HL-60 (cell line): Measurements from ENCODE around the gene MTCL1.

ENCODE experiments used
- DNase-seq, 2 experiments: peaks; one replicate each; pipeline ENCODE4 v3.0.0-alpha.2; 2010 to 2020; ENCODE audit warnings: low read depth in 1 of 2, low spot score in 1 of 2
- H3K27ac ChIP-seq: fragments of 250-450 bp; sonication (Bioruptor Pico); replicated peaks from 2 replicates; pipeline ENCODE4 v1.5.1; 2020; ENCODE audit warnings: mild to moderate bottlenecking, moderate library complexity
- H3K27me3 ChIP-seq: fragments of 250-450 bp; sonication (Bioruptor Pico); 2 replicates; pipeline ENCODE4 v1.5.1; 2021; ENCODE audit warnings: mild to moderate bottlenecking, moderate library complexity; ENCODE audit not compliant: insufficient read depth, poor library complexity, severe bottlenecking
- H3K4me3 ChIP-seq: replicated peaks from 2 replicates; pipeline ENCODE4 v1.5.1; 2011; ENCODE audit warnings: mild to moderate bottlenecking, control low read depth, low read length; ENCODE audit not compliant: insufficient read depth
- GABPA ChIP-seq: IDR thresholded peaks from 2 replicates; pipeline ENCODE4 v1.6.1; 2012; ENCODE audit warnings: low read depth
- POLR2AphosphoS5 ChIP-seq: IDR thresholded peaks from 2 replicates; pipeline ENCODE4 v1.6.1; 2012; ENCODE audit warnings: low read depth
- SPI1 ChIP-seq: IDR thresholded peaks from 2 replicates; pipeline ENCODE4 v1.6.1; 2012; ENCODE audit warnings: low read depth, mild to moderate bottlenecking, borderline replicate concordance
- TF ChIP-seq, protein P1 (sequence below): IDR thresholded peaks from 2 replicates; pipeline ENCODE4 v1.6.1; 2012; ENCODE audit warnings: low read depth; ENCODE audit not compliant: insufficient replicate concordance
- TF ChIP-seq, protein P2 (sequence below): IDR thresholded peaks from one replicate; pipeline ENCODE4 v1.5.1; 2011; ENCODE audit warnings: low read length, control low read depth, inconsistent platforms; ENCODE audit not compliant: insufficient read depth

MTCL1 gene

DNA sequence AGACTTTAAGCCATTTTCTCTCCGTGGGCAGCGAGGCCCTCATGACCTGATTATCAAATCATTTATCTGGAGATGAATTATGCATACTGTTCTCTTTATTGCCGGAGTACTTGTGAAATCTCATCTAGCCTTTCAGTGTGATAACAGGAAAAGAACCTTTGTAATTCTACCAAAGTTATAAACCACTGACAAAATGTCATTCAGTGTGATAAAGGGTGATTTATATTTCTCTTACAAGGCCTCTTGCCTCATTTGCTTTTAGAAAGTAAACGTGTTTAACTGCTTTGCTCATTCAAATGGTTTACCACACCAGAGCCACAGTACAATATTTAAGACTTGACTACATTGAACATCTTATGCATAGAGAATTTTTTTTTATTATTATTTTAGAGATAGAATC is 13.8 kb downstream of the MTCL1 start:
- Histone ChIP-seq H3K4me3 (no peak overlapping the region), H3K27me3 (peaks cover 16% of the 10 kb centered on the region), H3K27ac (no peak overlapping the region)
- no peak for DNase-seq
- TF ChIP-seq, protein P1, sequence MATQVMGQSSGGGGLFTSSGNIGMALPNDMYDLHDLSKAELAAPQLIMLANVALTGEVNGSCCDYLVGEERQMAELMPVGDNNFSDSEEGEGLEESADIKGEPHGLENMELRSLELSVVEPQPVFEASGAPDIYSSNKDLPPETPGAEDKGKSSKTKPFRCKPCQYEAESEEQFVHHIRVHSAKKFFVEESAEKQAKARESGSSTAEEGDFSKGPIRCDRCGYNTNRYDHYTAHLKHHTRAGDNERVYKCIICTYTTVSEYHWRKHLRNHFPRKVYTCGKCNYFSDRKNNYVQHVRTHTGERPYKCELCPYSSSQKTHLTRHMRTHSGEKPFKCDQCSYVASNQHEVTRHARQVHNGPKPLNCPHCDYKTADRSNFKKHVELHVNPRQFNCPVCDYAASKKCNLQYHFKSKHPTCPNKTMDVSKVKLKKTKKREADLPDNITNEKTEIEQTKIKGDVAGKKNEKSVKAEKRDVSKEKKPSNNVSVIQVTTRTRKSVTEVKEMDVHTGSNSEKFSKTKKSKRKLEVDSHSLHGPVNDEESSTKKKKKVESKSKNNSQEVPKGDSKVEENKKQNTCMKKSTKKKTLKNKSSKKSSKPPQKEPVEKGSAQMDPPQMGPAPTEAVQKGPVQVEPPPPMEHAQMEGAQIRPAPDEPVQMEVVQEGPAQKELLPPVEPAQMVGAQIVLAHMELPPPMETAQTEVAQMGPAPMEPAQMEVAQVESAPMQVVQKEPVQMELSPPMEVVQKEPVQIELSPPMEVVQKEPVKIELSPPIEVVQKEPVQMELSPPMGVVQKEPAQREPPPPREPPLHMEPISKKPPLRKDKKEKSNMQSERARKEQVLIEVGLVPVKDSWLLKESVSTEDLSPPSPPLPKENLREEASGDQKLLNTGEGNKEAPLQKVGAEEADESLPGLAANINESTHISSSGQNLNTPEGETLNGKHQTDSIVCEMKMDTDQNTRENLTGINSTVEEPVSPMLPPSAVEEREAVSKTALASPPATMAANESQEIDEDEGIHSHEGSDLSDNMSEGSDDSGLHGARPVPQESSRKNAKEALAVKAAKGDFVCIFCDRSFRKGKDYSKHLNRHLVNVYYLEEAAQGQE: no peak
- TF ChIP-seq GABPA: no peak
- TF ChIP-seq, protein P2, sequence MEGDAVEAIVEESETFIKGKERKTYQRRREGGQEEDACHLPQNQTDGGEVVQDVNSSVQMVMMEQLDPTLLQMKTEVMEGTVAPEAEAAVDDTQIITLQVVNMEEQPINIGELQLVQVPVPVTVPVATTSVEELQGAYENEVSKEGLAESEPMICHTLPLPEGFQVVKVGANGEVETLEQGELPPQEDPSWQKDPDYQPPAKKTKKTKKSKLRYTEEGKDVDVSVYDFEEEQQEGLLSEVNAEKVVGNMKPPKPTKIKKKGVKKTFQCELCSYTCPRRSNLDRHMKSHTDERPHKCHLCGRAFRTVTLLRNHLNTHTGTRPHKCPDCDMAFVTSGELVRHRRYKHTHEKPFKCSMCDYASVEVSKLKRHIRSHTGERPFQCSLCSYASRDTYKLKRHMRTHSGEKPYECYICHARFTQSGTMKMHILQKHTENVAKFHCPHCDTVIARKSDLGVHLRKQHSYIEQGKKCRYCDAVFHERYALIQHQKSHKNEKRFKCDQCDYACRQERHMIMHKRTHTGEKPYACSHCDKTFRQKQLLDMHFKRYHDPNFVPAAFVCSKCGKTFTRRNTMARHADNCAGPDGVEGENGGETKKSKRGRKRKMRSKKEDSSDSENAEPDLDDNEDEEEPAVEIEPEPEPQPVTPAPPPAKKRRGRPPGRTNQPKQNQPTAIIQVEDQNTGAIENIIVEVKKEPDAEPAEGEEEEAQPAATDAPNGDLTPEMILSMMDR: no peak
- TF ChIP-seq POLR2AphosphoS5: no peak
- TF ChIP-seq SPI1: no peak

DNA sequence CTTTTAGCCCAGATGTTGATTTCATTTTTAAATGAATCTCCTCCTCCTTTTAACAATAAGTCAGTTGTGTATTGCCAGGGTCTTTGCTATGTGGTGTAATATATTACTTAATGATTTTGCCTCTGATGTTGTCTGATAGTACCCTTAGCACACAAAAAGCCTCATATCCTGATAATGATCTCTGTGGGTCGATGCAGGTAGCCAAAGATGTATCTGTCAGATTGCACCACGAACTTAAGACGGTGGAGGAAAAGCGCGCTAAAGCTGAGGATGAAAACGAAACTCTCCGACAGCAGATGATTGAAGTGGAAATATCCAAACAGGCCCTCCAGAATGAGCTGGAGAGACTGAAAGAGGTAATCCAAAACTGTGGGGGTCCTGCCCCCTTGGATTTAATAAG is 14.8 kb downstream of the MTCL1 start:
- peaks cover 17% of the 10 kb centered on the region for H3K27me3 ChIP-seq
- H3K4me3 ChIP-seq: no peak overlapping the region
- H3K27ac ChIP-seq: no peak overlapping the region
- DNase-seq: no peak
- TF ChIP-seq, protein P1: no peak
- TF ChIP-seq POLR2AphosphoS5 (no peak), GABPA (no peak)

DNA sequence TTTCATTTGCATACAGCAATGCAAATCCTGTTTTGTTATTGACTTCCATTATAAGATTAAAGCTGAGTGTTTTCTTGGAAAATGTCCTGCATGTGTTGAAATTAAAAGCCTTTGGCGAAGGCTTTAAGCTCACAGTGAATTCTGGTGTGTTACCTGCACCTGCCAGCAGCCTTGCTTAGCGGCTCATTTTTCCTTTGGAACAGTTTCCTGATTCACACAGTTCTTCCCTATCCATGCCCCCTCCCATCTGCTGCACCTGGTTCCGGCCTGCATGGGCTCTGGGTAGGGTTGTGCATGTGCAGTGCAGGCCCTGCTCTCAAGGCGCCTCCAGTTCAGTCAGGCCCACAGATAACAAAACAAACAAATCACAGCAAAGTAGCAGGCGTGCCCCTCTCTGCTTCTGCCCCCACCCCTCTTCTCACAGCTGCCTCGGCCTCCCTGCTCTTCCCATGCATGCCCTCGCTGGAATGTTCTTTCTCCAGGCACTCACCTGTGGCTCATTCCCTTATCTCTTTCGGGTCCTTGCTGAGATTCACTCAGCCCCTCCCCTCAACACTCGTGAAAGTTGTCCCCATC is 15.8 kb downstream of the MTCL1 start:
- no peak overlapping the region for H3K4me3 ChIP-seq
- H3K27me3 ChIP-seq: peaks cover 12% of the 10 kb centered on the region
- TF ChIP-seq POLR2AphosphoS5: no peak
- TF ChIP-seq GABPA: no peak
- no peak for TF ChIP-seq SPI1
- no peak for DNase-seq
- no peak overlapping the region for H3K27ac ChIP-seq

DNA sequence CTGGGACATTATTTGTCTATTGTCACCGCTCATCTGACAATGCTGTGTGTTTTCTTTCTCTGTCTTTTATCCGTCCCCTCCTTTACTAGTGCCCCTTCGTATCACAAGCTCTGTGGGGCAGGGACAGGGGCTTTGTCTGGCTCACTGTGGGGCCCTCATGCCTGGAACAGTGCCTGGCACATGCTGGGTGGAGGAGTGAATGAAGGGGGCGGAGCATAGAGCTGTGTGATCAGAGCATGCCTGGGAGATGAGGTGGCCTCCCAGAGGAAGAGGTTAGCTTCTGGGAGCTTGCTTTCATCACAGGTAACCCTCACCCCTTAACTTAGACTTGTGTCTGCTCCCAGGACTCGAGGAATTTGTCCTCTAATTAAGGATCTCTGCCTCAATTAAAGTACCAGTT is 16.4 kb downstream of the MTCL1 start:
- H3K4me3 ChIP-seq: no peak overlapping the region
- H3K27ac ChIP-seq: no peak overlapping the region
- DNase-seq: no peak
- peaks cover 12% of the 10 kb centered on the region for H3K27me3 ChIP-seq
- TF ChIP-seq GABPA (no peak), SPI1 (no peak), POLR2AphosphoS5 (no peak)
- TF ChIP-seq, protein P1: no peak
- TF ChIP-seq, protein P2: no peak
